Measurements from ENCODE around the gene TMEM63B.
"Not testable (repeated sequence)": the region's sequence is repeated elsewhere in the genome, so short reads cannot be mapped to it uniquely, and the experiment has no call there.

TMEM63B gene

GRCh38 chr6:44189257-44189656 lies 61.9 kb downstream of the TMEM63B start:
- Mint-ChIP-seq H3K4me1 (ENCODE audit: low read depth) (peaks cover 6% of the 10 kb centered on the region), H3K27me3 (ENCODE audit: low read depth) (no peaks in the 10 kb centered on the region), H3K9me3 (no peaks in the 10 kb centered on the region), H3K36me3 (ENCODE audit: low read depth) (no peaks in the 10 kb centered on the region), H3K4me3 (no peak overlapping the region), H3K27ac (no peak overlapping the region)

GRCh38 chr6:44190715-44191114 lies 63.4 kb downstream of the TMEM63B start:
- Mint-ChIP-seq H3K9me3 (no peaks in the 10 kb centered on the region), H3K4me3 (no peak overlapping the region), H3K27ac (no peak overlapping the region)

GRCh38 chr6:44192428-44193041 lies 65.2 kb downstream of the TMEM63B start:
- no peaks in the 10 kb centered on the region for H3K9me3 Mint-ChIP-seq
- H3K4me3 Mint-ChIP-seq: no peak overlapping the region
- H3K36me3 Mint-ChIP-seq (ENCODE audit: low read depth): no peaks in the 10 kb centered on the region
- H3K4me1 Mint-ChIP-seq (ENCODE audit: low read depth): no peaks in the 10 kb centered on the region
- no peak overlapping the region for H3K27ac Mint-ChIP-seq
- peaks cover 5% of the 10 kb centered on the region for H3K27me3 Mint-ChIP-seq (ENCODE audit: low read depth)

More at GRCh38 chr6:44190715-44191114, 63.4 kb downstream of the TMEM63B start:
- H3K36me3 Mint-ChIP-seq (ENCODE audit: low read depth): no peaks in the 10 kb centered on the region
- H3K27me3 Mint-ChIP-seq (ENCODE audit: low read depth): peaks cover 5% of the 10 kb centered on the region
- peaks cover 6% of the 10 kb centered on the region for H3K4me1 Mint-ChIP-seq (ENCODE audit: low read depth)

GRCh38 chr6:44193307-44193910 lies 66.1 kb downstream of the TMEM63B start:
- no peak overlapping the region for H3K27ac Mint-ChIP-seq
- H3K27me3 Mint-ChIP-seq (ENCODE audit: low read depth): peaks cover 5% of the 10 kb centered on the region
- no peaks in the 10 kb centered on the region for H3K36me3 Mint-ChIP-seq (ENCODE audit: low read depth)
- H3K9me3 Mint-ChIP-seq: no peaks in the 10 kb centered on the region
- H3K4me1 Mint-ChIP-seq (ENCODE audit: low read depth): no peaks in the 10 kb centered on the region
- no peak overlapping the region for H3K4me3 Mint-ChIP-seq

GRCh38 chr6:44194326-44194725 lies 67.0 kb downstream of the TMEM63B start:
- no peak overlapping the region for H3K4me3 Mint-ChIP-seq
- no peak overlapping the region for H3K27ac Mint-ChIP-seq
- H3K4me1 Mint-ChIP-seq (ENCODE audit: low read depth): no peaks in the 10 kb centered on the region
- no peaks in the 10 kb centered on the region for H3K9me3 Mint-ChIP-seq
- H3K36me3 Mint-ChIP-seq (ENCODE audit: low read depth): no peaks in the 10 kb centered on the region
- peaks cover 11% of the 10 kb centered on the region for H3K27me3 Mint-ChIP-seq (ENCODE audit: low read depth)

- H3K27ac Mint-ChIP-seq; H3K4me3 Mint-ChIP-seq; H3K36me3 Mint-ChIP-seq (ENCODE audit: low read depth); H3K4me1 Mint-ChIP-seq (ENCODE audit: low read depth); H3K9me3 Mint-ChIP-seq: not testable (repeated sequence)
- peaks cover 14% of the 10 kb centered on the region for H3K27me3 Mint-ChIP-seq (ENCODE audit: low read depth)
Measured at GRCh38 chr6:44196351-44196750, 69.0 kb downstream of the TMEM63B start.

- H3K27ac Mint-ChIP-seq: no peak overlapping the region
- H3K9me3 Mint-ChIP-seq: no peaks in the 10 kb centered on the region
- no peaks in the 10 kb centered on the region for H3K4me1 Mint-ChIP-seq (ENCODE audit: low read depth)
- no peaks in the 10 kb centered on the region for H3K36me3 Mint-ChIP-seq (ENCODE audit: low read depth)
- peaks cover 14% of the 10 kb centered on the region for H3K27me3 Mint-ChIP-seq (ENCODE audit: low read depth)
- H3K4me3 Mint-ChIP-seq: no peak overlapping the region
Measured at GRCh38 chr6:44198684-44199083, 71.3 kb downstream of the TMEM63B start.

- Mint-ChIP-seq H3K27me3 (ENCODE audit: low read depth) (peaks cover 20% of the 10 kb centered on the region), H3K4me1 (ENCODE audit: low read depth) (no peaks in the 10 kb centered on the region), H3K27ac (no peak overlapping the region), H3K36me3 (ENCODE audit: low read depth) (no peaks in the 10 kb centered on the region), H3K9me3 (no peaks in the 10 kb centered on the region), H3K4me3 (no peak overlapping the region)
Measured at GRCh38 chr6:44199883-44200282, 72.5 kb downstream of the TMEM63B start.

- Mint-ChIP-seq H3K27ac (no peak overlapping the region), H3K27me3 (ENCODE audit: low read depth) (peaks cover 15% of the 10 kb centered on the region), H3K4me1 (ENCODE audit: low read depth) (no peaks in the 10 kb centered on the region), H3K4me3 (no peak overlapping the region), H3K9me3 (no peaks in the 10 kb centered on the region), H3K36me3 (ENCODE audit: low read depth) (no peaks in the 10 kb centered on the region)
Measured at GRCh38 chr6:44201200-44201599, 73.8 kb downstream of the TMEM63B start.

GRCh38 chr6:44201638-44202303 lies 74.4 kb downstream of the TMEM63B start:
- no peaks in the 10 kb centered on the region for H3K4me1 Mint-ChIP-seq (ENCODE audit: low read depth)
- no peaks in the 10 kb centered on the region for H3K36me3 Mint-ChIP-seq (ENCODE audit: low read depth)
- no peak overlapping the region for H3K27ac Mint-ChIP-seq
- H3K27me3 Mint-ChIP-seq (ENCODE audit: low read depth): peaks cover 20% of the 10 kb centered on the region
- H3K4me3 Mint-ChIP-seq: no peak overlapping the region
- H3K9me3 Mint-ChIP-seq: no peaks in the 10 kb centered on the region

- Mint-ChIP-seq H3K27ac (no peak overlapping the region), H3K27me3 (ENCODE audit: low read depth) (peaks cover 20% of the 10 kb centered on the region), H3K36me3 (ENCODE audit: low read depth) (no peaks in the 10 kb centered on the region), H3K4me3 (no peak overlapping the region), H3K4me1 (ENCODE audit: low read depth) (no peaks in the 10 kb centered on the region), H3K9me3 (no peaks in the 10 kb centered on the region)
Measured at GRCh38 chr6:44202332-44202971, 75.1 kb downstream of the TMEM63B start.

- H3K4me3 Mint-ChIP-seq: no peak overlapping the region
- H3K27ac Mint-ChIP-seq: no peak overlapping the region
- H3K27me3 Mint-ChIP-seq (ENCODE audit: low read depth): peaks cover 21% of the 10 kb centered on the region
- H3K4me1 Mint-ChIP-seq (ENCODE audit: low read depth): no peaks in the 10 kb centered on the region
- no peaks in the 10 kb centered on the region for H3K36me3 Mint-ChIP-seq (ENCODE audit: low read depth)
- H3K9me3 Mint-ChIP-seq: no peaks in the 10 kb centered on the region
Measured at GRCh38 chr6:44202972-44203750, 75.8 kb downstream of the TMEM63B start.

GRCh38 chr6:44203955-44204354 lies 76.6 kb downstream of the TMEM63B start:
- Mint-ChIP-seq H3K4me3 (no peak overlapping the region), H3K27me3 (ENCODE audit: low read depth) (peaks cover 22% of the 10 kb centered on the region), H3K4me1 (ENCODE audit: low read depth) (no peaks in the 10 kb centered on the region), H3K9me3 (no peaks in the 10 kb centered on the region), H3K27ac (no peak overlapping the region), H3K36me3 (ENCODE audit: low read depth) (no peaks in the 10 kb centered on the region)

All from T-helper 1 cell treated with Interleukin-12 subunit alpha and Interleukin-12 subunit beta and Interleukin-4 antibody, amounts not matched to agents 30 μg/mL and 1 μg/mL, for 36 hours (primary cell).